NCI-H82 treated with DMSO at 0.1 percent for 48 hours (cell line): ENCODE measurements around the gene VPS72.
"Not testable (repeated sequence)": the region's sequence is repeated elsewhere in the genome, so short reads cannot be mapped to it uniquely, and the experiment has no call there.

Experiments
- DNase-seq: peaks from one replicate; lab custom pipeline; 2025; ENCODE audit not compliant: unreplicated experiment; lab: John Stamatoyannopoulos, UW

VPS72 gene

GRCh38 chr1:151189637-151190445 is at the start of gene VPS72:
TSS of gene VPS72 (minus strand) at chr1:151190197. CDS start at chr1:151190121, 76 bp downstream.
- peak; percentile 92 for DNase-seq

GRCh38 chr1:151238467-151238739 is 48.4 kb upstream of the VPS72 start:
- DNase-seq, result no peak

- DNase-seq, result no peak
These were observed 47.9 kb upstream of the VPS72 start for GRCh38 chr1:151237678-151238466.

- no peak for DNase-seq
These were observed 45.2 kb upstream of the VPS72 start for GRCh38 chr1:151235235-151235634.

- DNase-seq, result no peak
These were observed 32.1 kb upstream of the VPS72 start for GRCh38 chr1:151222130-151222529.

- DNase-seq, result no peak
These were observed 31.6 kb upstream of the VPS72 start for GRCh38 chr1:151221616-151222015.

- DNase-seq, result no peak
These were observed 23.6 kb upstream of the VPS72 start for GRCh38 chr1:151213560-151213959.

- no peak for DNase-seq
These were observed 22.1 kb upstream of the VPS72 start for GRCh38 chr1:151211972-151212705.

GRCh38 chr1:151210830-151211229 is 20.8 kb upstream of the VPS72 start:
- DNase-seq, result no peak

GRCh38 chr1:151205381-151205965 is 15.5 kb upstream of the VPS72 start:
- DNase-seq, result not testable (repeated sequence)

- no peak for DNase-seq
These were observed 10.0 kb upstream of the VPS72 start for GRCh38 chr1:151199873-151200581.

GRCh38 chr1:151198254-151199127 is 8.5 kb upstream of the VPS72 start, which contains the start of gene PIP5K1A:
TSS of gene PIP5K1A (plus strand) at chr1:151198552. CDS start at chr1:151198997, 445 bp downstream.
- DNase-seq, result peak; percentile 99

- DNase-seq, result no peak
These were observed 7.9 kb upstream of the VPS72 start for GRCh38 chr1:151197863-151198253.

- DNase-seq, result peak; percentile 91
These were observed 6.3 kb upstream of the VPS72 start for GRCh38 chr1:151196292-151196800.

- DNase-seq, result not testable (repeated sequence)
These were observed 5.0 kb upstream of the VPS72 start for GRCh38 chr1:151194894-151195594.

- DNase-seq, result no peak
These were observed 3.9 kb upstream of the VPS72 start for GRCh38 chr1:151193856-151194255.

GRCh38 chr1:151193304-151193703 is 3.3 kb upstream of the VPS72 start:
- DNase-seq, result no peak

- no peak for DNase-seq
These were observed 2.0 kb upstream of the VPS72 start for GRCh38 chr1:151192047-151192446.

- not testable (repeated sequence) for DNase-seq
These were observed 1.3 kb downstream of the VPS72 start for GRCh38 chr1:151188667-151189066.
